Measurements from ENCODE around the gene FCMR.

Gene FCMR

GRCh38 chr1:206909161-206909882 is 12.4 kb downstream of the FCMR start:
- Histone ChIP-seq H3K27me3 (ENCODE audit: insufficient read depth, low read depth, severe bottlenecking) (peaks cover 95% of the 10 kb centered on the region), H3K36me3 (no peaks in the 10 kb centered on the region), H3K9me3 (ENCODE audit: severe bottlenecking) (peaks cover 5% of the 10 kb centered on the region), H3K27ac (no peak overlapping the region), H3K4me3 (ENCODE audit: low read depth, low read length) (peak overlapping the region; percentile 45)
- DNase-seq: peak; percentile 77
- peak; percentile 34; the same call in 1 of the 2 replicates for TF ChIP-seq CTCF (IDR thresholded peaks at IDR 0.05; ENCODE audit: low read depth, low read length)

- no peak overlapping the region for H3K4me3 ChIP-seq (ENCODE audit: low read depth, low read length)
- H3K36me3 ChIP-seq: no peaks in the 10 kb centered on the region
- no peak for DNase-seq
- H3K27me3 ChIP-seq (ENCODE audit: insufficient read depth, low read depth, severe bottlenecking): peaks cover 95% of the 10 kb centered on the region
- no peak overlapping the region for H3K27ac ChIP-seq
- peaks cover 5% of the 10 kb centered on the region for H3K9me3 ChIP-seq (ENCODE audit: severe bottlenecking)
- no peak for TF ChIP-seq CTCF (IDR thresholded peaks at IDR 0.05; ENCODE audit: low read depth, low read length)
These were observed 13.7 kb downstream of the FCMR start for GRCh38 chr1:206908038-206908437.

- Histone ChIP-seq H3K27me3 (ENCODE audit: insufficient read depth, low read depth, severe bottlenecking) (peaks cover 95% of the 10 kb centered on the region), H3K4me3 (ENCODE audit: low read depth, low read length) (no peak overlapping the region), H3K36me3 (no peaks in the 10 kb centered on the region), H3K27ac (no peak overlapping the region), H3K9me3 (ENCODE audit: severe bottlenecking) (peaks cover 5% of the 10 kb centered on the region)
- TF ChIP-seq CTCF (IDR thresholded peaks at IDR 0.05; ENCODE audit: low read depth, low read length): peak; percentile 93
- peak; percentile 91 for DNase-seq
These were observed 14.3 kb downstream of the FCMR start for GRCh38 chr1:206907304-206907991.

- peaks cover 5% of the 10 kb centered on the region for H3K9me3 ChIP-seq (ENCODE audit: severe bottlenecking)
- H3K4me3 ChIP-seq (ENCODE audit: low read depth, low read length): no peak overlapping the region
- TF ChIP-seq CTCF (IDR thresholded peaks at IDR 0.05; ENCODE audit: low read depth, low read length): no peak
- no peak for DNase-seq
- H3K27me3 ChIP-seq (ENCODE audit: insufficient read depth, low read depth, severe bottlenecking): peaks cover 94% of the 10 kb centered on the region
- no peak overlapping the region for H3K27ac ChIP-seq
- no peaks in the 10 kb centered on the region for H3K36me3 ChIP-seq
These were observed 16.2 kb downstream of the FCMR start for GRCh38 chr1:206905295-206906164.

GRCh38 chr1:206904423-206905142 is 17.2 kb downstream of the FCMR start:
- H3K9me3 ChIP-seq (ENCODE audit: severe bottlenecking): peaks cover 5% of the 10 kb centered on the region
- H3K27ac ChIP-seq: no peak overlapping the region
- no peak for DNase-seq
- TF ChIP-seq CTCF (IDR thresholded peaks at IDR 0.05; ENCODE audit: low read depth, low read length): no peak
- H3K27me3 ChIP-seq (ENCODE audit: insufficient read depth, low read depth, severe bottlenecking): peaks cover 94% of the 10 kb centered on the region
- no peak overlapping the region for H3K4me3 ChIP-seq (ENCODE audit: low read depth, low read length)
- H3K36me3 ChIP-seq: no peaks in the 10 kb centered on the region
